Vagina (tissue), 2 donors: ENCODE measurements around the gene INPP5K.

Experiments used
- POLR2A ChIP-seq, 2 donors: fragments of 450-650 bp; IDR thresholded peaks; one replicate each; pipeline ENCODE4 v1.6.1; 2017; ENCODE audit warnings: antibody characterized with exemption in 2 of 2, mild to moderate bottlenecking in 2 of 2, moderate library complexity in 2 of 2
- TF ChIP-seq, protein P1 (sequence below), 3 experiments: fragments of 450-650 bp in 2 of 3; fragments of 200-600 bp in 1 of 3; sonication (generic) in 1 of 3; IDR thresholded peaks; one replicate each; pipeline ENCODE4 v1.5.1; 2017 to 2019; ENCODE audit warnings: antibody characterized with exemption in 3 of 3, mild to moderate bottlenecking in 2 of 3, moderate library complexity in 2 of 3

DNA sequence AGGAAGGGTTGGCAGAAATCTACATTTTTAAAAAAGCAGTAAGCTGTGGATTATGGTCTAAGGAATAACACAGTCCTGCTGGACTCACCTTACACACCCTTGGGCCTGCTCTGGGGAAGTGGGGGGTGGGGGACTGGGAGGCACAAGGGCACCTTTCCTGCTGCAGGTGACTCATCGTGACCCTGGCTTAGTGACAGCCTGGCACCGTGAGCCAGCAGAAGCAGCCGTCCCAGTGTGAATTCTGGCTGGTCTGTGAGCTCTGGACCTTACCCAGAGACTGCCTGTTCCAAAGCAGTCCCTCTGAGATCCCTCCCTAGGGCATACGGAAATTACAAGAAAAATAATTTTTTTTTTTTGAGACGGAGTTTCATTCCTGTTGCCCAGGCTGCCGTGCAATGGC, 56.2 kb downstream of the INPP5K start:
- TF ChIP-seq, protein P1, sequence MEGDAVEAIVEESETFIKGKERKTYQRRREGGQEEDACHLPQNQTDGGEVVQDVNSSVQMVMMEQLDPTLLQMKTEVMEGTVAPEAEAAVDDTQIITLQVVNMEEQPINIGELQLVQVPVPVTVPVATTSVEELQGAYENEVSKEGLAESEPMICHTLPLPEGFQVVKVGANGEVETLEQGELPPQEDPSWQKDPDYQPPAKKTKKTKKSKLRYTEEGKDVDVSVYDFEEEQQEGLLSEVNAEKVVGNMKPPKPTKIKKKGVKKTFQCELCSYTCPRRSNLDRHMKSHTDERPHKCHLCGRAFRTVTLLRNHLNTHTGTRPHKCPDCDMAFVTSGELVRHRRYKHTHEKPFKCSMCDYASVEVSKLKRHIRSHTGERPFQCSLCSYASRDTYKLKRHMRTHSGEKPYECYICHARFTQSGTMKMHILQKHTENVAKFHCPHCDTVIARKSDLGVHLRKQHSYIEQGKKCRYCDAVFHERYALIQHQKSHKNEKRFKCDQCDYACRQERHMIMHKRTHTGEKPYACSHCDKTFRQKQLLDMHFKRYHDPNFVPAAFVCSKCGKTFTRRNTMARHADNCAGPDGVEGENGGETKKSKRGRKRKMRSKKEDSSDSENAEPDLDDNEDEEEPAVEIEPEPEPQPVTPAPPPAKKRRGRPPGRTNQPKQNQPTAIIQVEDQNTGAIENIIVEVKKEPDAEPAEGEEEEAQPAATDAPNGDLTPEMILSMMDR (IDR thresholded peaks at IDR 0.05), result no peak
- no peak for TF ChIP-seq POLR2A (IDR thresholded peaks at IDR 0.05)
